Measurements from ENCODE around the gene MPV17L.

DNA sequence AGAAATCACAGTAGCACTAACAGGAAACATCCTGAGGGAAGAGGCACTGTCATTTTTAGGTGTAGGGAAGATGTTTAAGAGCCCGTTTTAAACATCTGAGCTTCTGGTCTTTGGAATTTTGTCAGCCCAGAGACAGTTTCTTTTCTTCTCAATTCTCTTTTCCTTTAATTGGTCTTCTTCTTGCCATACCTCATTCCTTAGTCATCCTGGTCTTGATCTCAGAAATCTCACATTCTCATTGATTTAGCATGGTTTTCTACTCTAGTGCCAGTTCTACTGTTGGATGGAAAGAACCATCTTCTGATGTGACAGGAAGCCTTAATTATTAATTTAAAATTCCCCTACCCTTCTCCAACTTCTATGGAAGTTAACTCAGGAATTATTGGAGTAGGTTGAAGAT lies 64.2 kb downstream of the MPV17L start:
- TF ChIP-seq, protein P1, sequence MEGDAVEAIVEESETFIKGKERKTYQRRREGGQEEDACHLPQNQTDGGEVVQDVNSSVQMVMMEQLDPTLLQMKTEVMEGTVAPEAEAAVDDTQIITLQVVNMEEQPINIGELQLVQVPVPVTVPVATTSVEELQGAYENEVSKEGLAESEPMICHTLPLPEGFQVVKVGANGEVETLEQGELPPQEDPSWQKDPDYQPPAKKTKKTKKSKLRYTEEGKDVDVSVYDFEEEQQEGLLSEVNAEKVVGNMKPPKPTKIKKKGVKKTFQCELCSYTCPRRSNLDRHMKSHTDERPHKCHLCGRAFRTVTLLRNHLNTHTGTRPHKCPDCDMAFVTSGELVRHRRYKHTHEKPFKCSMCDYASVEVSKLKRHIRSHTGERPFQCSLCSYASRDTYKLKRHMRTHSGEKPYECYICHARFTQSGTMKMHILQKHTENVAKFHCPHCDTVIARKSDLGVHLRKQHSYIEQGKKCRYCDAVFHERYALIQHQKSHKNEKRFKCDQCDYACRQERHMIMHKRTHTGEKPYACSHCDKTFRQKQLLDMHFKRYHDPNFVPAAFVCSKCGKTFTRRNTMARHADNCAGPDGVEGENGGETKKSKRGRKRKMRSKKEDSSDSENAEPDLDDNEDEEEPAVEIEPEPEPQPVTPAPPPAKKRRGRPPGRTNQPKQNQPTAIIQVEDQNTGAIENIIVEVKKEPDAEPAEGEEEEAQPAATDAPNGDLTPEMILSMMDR (IDR thresholded peaks at IDR 0.05; ENCODE audit: low read length), result no peak
- TF ChIP-seq EZH2phosphoT487 (IDR thresholded peaks at IDR 0.05; ENCODE audit: low read length) (no peak), EZH2 (optimal IDR thresholded peaks at IDR 0.05; ENCODE audit: low read depth, low read length) (no peak)
